ENCODE results near the gene RPS24.

The RPS24 gene

GRCh38 chr10:78053211-78053868 is 19.7 kb downstream of the RPS24 start:
- TF ChIP-seq CTCF (IDR thresholded peaks at IDR 0.05; ENCODE audit: low read depth, low read length, poor library complexity, severe bottlenecking) (no peak), EZH2phosphoT487 (IDR thresholded peaks at IDR 0.05; ENCODE audit: borderline replicate concordance, low read length) (no peak)
- Histone ChIP-seq H3K79me2 (ENCODE audit: control insufficient read depth, low read length) (no peaks in the 10 kb centered on the region), H3K9me3 (ENCODE audit: control insufficient read depth, insufficient read depth, low read length) (no peaks in the 10 kb centered on the region), H3K27me3 (ENCODE audit: control insufficient read depth, low read length) (no peaks in the 10 kb centered on the region), H3K27ac (ENCODE audit: low read depth, low read length) (no peak overlapping the region), H4K20me1 (ENCODE audit: control insufficient read depth, insufficient read depth, low read depth, low read length) (no peaks in the 10 kb centered on the region), H3K4me3 (ENCODE audit: low read length) (no peak overlapping the region), H3F3A (ENCODE audit: control insufficient read depth, insufficient read depth) (no peaks in the 10 kb centered on the region), H3K9me2 (replicated peaks; ENCODE audit: control insufficient read depth, low read length) (no peaks in the 10 kb centered on the region), H3K4me1 (ENCODE audit: control insufficient read depth, low read length) (no peaks in the 10 kb centered on the region), H3K4me2 (ENCODE audit: low read length) (no peak overlapping the region), H3K36me3 (ENCODE audit: control insufficient read depth, low read length) (no peaks in the 10 kb centered on the region)

- H3K9me3 ChIP-seq (ENCODE audit: control insufficient read depth, insufficient read depth, low read length): no peaks in the 10 kb centered on the region
- H3K4me3 ChIP-seq (ENCODE audit: low read length): no peak overlapping the region
- no peak overlapping the region for H3K27ac ChIP-seq (ENCODE audit: low read depth, low read length)
- H3F3A ChIP-seq (ENCODE audit: control insufficient read depth, insufficient read depth): no peaks in the 10 kb centered on the region
- 0 out of 2 replicates have a peak, but pooled peaks cover 2% of the 10 kb centered on the region for H3K27me3 ChIP-seq (ENCODE audit: control insufficient read depth, low read length)
- no peaks in the 10 kb centered on the region for H3K4me1 ChIP-seq (ENCODE audit: control insufficient read depth, low read length)
- H3K79me2 ChIP-seq (ENCODE audit: control insufficient read depth, low read length): no peaks in the 10 kb centered on the region
- TF ChIP-seq CTCF (IDR thresholded peaks at IDR 0.05; ENCODE audit: low read depth, low read length, poor library complexity, severe bottlenecking) (no peak), EZH2phosphoT487 (IDR thresholded peaks at IDR 0.05; ENCODE audit: borderline replicate concordance, low read length) (no peak)
- H3K36me3 ChIP-seq (ENCODE audit: control insufficient read depth, low read length): no peaks in the 10 kb centered on the region
- H3K9me2 ChIP-seq (replicated peaks; ENCODE audit: control insufficient read depth, low read length): no peaks in the 10 kb centered on the region
- H4K20me1 ChIP-seq (ENCODE audit: control insufficient read depth, insufficient read depth, low read depth, low read length): no peaks in the 10 kb centered on the region; the same call in 1 of the 2 replicates
- no peak overlapping the region for H3K4me2 ChIP-seq (ENCODE audit: low read length)
Measured at GRCh38 chr10:78058562-78058961, 24.9 kb downstream of the RPS24 start.

- no peaks in the 10 kb centered on the region for H3K9me2 ChIP-seq (replicated peaks; ENCODE audit: control insufficient read depth, low read length)
- no peaks in the 10 kb centered on the region for H3F3A ChIP-seq (ENCODE audit: control insufficient read depth, insufficient read depth)
- no peaks in the 10 kb centered on the region for H3K79me2 ChIP-seq (ENCODE audit: control insufficient read depth, low read length)
- H3K36me3 ChIP-seq (ENCODE audit: control insufficient read depth, low read length): no peaks in the 10 kb centered on the region
- 0 out of 2 replicates have a peak, but pooled peaks cover 2% of the 10 kb centered on the region for H3K27me3 ChIP-seq (ENCODE audit: control insufficient read depth, low read length)
- H3K27ac ChIP-seq (ENCODE audit: low read depth, low read length): no peak overlapping the region
- no peaks in the 10 kb centered on the region; the same call in 1 of the 2 replicates for H4K20me1 ChIP-seq (ENCODE audit: control insufficient read depth, insufficient read depth, low read depth, low read length)
- TF ChIP-seq CTCF (IDR thresholded peaks at IDR 0.05; ENCODE audit: low read depth, low read length, poor library complexity, severe bottlenecking) (no peak), EZH2phosphoT487 (IDR thresholded peaks at IDR 0.05; ENCODE audit: borderline replicate concordance, low read length) (no peak)
- H3K4me2 ChIP-seq (ENCODE audit: low read length): no peak overlapping the region
- no peaks in the 10 kb centered on the region for H3K4me1 ChIP-seq (ENCODE audit: control insufficient read depth, low read length)
- H3K9me3 ChIP-seq (ENCODE audit: control insufficient read depth, insufficient read depth, low read length): no peaks in the 10 kb centered on the region
- H3K4me3 ChIP-seq (ENCODE audit: low read length): no peak overlapping the region
Measured at GRCh38 chr10:78059906-78060702, 26.4 kb downstream of the RPS24 start.
